TTC549 (cell line): Measurements from ENCODE around the gene EGFL8.

Source experiments
- FAIRE-seq: peaks from 2 replicates; lab custom pipeline; 2012; peaks lifted over from hg19 to GRCh38; lab: Jason Lieb, UNC

The EGFL8 gene

GRCh38 chr6:32168350-32168749 is 4.0 kb downstream of the EGFL8 start:
- FAIRE-seq: no peak

DNA sequence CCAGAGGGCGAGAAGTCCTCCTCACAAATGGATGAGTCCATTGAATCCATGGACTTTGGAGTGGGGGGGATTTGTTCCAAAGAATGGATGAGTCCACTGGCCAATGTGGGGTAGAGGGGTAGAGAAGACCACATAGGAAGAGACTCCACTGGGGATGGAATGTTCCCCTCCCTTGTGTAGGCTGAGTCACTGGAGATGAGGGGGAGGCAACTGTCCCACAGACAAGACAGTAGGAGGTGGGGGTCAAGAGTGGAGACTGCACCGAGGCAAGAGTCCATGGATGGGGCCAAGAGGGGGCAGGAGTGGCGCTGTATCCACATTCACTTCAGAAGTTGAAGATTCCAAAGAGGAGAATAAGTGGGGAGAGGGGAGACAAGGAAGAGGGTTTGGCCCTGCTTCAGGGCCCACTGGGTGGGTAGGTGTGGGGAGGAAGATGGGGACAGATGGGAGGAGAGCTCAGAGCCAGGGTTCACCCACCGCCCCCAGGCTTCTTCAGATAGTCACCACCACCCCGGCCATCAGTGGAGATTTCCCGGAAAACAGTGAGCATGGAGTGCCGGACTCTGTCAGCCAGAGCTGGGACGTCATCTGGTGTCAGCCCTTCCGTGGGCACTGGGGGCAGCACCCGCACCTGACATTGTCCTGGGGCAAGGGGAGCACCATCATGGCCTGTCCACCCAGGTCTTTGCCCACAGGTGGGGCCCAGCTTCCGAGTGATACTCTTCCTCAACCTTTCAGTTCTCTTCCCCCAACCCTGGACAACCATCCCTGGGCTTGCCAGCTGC is 4.6 kb downstream of the EGFL8 start:
- FAIRE-seq: no peak

- no peak for FAIRE-seq
Observed at GRCh38 chr6:32170294-32170693, 5.9 kb downstream of the EGFL8 start.

GRCh38 chr6:32171234-32171633 is 6.8 kb downstream of the EGFL8 start:
- no peak for FAIRE-seq

DNA sequence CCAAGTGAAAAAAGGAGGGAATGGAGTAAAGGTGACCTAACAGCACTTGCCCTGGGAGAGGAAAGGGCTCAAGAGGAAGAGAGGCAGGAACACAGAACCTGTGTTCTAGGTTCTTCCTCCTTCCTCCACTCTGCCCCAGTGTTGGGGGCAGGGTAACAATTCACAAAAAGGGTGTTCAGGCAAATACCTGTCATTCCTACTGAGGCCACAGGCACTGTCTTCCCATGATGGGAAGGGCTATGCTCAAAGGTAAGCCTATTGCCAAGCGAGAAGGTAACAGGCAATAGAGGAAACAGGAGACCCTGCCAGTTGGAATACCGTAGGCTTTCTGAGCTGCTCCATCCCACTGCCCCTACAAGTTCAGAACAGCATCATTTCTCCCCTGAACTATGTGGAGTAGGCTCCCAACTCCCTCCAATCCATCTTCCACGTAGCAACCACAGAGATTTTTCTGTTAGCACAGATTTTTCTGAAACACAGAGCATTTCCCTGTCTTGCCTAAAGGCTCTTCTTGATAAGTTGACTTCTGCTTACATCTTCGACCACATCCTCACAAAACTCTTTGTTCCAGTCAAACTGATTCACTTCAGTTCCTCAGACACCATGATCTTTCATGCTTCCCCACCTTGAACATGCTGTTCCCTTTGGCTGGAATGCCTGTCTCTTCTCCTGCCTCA is 8.8 kb downstream of the EGFL8 start:
- no peak for FAIRE-seq

DNA sequence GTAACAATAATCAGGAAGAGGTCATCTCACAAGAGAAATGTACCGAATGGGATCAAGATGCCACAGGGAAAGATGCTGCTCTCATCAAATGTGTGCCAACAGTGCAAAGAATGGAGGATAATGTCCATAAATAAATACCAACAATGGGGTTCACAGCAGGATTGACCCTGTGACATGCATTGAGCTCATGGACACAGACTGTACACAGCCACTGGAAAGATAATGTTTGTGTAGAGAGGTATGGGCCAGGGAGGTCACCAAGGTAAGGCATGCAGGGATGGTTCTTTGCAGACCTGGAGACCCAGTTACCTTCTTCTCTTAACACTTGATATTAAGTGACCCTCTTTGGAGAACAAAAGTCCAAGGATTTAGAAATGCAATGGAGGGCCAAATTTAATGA is 10.0 kb downstream of the EGFL8 start:
- FAIRE-seq: no peak

DNA sequence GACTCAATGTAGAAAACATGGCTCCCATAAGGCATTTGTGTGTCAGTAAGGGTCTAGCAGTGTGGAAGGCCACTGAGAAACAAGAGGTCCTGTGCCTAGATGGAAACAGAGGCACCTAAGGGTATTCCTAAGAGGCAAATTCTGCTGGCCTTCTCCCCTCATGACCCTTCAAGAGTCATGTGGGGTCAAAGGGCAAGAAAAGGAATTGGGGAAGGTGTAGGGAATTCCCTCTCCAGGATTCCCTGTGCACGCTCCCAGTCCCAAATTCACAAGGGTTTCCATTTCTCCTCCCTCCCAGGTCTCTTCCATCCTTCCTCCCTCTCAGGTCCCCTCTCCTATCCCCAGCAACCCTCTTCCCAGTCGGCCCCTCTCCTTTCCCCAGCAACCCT is 10.9 kb downstream of the EGFL8 start:
- FAIRE-seq: no peak

- FAIRE-seq: no peak
Observed at GRCh38 chr6:32175711-32176475, 11.5 kb downstream of the EGFL8 start, which contains the start of gene AGPAT1. Gene AGPAT1, minus strand, starts transcription at chr6:32176084. Its CDS starts 4,588 bp downstream, at chr6:32171496.

GRCh38 chr6:32176476-32177182 is 12.2 kb downstream of the EGFL8 start:
- no peak for FAIRE-seq

- FAIRE-seq: no peak
Observed at GRCh38 chr6:32177183-32177787, 12.9 kb downstream of the EGFL8 start.

DNA sequence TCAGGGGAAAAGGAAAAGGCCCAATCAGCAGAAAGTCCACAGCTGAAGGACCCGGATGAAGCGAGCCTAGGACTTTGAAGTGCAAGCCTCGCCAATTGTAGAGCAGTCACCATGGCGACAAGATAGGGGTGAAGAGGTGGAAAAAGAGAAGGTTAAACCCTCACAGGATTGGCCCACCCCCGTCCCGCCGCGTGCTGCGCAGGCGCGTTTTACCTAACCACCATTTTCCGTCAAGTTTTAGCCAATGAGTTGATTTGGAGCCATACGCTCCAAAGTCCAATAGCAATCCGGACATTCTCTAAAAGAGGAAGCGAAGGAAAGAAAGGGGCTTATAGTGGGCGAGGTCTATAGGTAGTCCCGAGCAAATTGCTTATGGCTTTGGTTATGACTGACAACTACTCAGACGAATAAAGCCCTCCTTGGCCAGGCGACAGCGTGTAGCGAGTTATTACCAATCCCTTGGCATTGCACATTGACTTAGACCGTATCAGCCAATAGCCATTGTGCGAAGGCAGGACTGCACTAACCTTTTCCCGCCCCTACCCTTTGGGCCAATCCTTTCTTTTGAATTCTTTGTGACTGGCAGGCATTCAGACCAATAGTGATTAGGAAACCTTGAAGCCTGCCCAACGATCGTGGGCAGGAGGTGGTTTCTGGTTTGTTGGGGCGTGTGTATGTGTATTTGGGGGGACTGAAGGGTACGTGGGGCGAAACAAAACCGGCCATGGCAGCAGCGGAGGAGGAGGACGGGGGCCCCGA is 13.6 kb downstream of the EGFL8 start, which contains the start of gene RNF5:
RNF5 (plus strand) TSS at position 618 of the 759 bp plus-strand sequence; CDS start at position 725, 107 bp downstream.
- peak; percentile 96 for FAIRE-seq

- no peak for FAIRE-seq
Observed at GRCh38 chr6:32178547-32179440, 14.4 kb downstream of the EGFL8 start.

GRCh38 chr6:32179766-32180405 is 15.5 kb downstream of the EGFL8 start:
- FAIRE-seq: no peak

- no peak for FAIRE-seq
Observed at GRCh38 chr6:32181148-32181702, 16.8 kb downstream of the EGFL8 start.

- no peak for FAIRE-seq
Observed at GRCh38 chr6:32181915-32182529, 17.6 kb downstream of the EGFL8 start.

DNA sequence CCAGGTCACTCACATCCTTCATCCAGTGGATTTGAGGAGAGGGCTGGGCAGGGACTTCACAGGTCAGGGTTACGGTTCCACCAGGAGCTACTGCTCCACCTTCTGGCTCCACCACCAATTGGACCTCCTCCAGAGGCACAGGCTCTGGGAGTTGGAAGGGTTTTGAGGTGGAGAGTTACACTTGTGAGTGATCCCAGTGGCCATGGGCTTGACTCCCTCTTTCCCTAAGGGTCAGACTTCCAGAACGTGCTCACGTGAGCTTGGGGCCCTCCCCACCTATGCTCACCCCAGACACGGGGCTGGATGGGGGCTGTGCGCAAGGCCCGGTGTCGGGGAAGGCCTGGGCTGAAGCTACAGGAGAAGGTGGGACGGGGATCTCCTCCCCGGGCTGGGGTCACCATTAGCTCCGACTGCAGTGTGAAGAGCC is 18.2 kb downstream of the EGFL8 start:
- FAIRE-seq: no peak

GRCh38 chr6:32183030-32183429 is 18.6 kb downstream of the EGFL8 start:
- no peak for FAIRE-seq

DNA sequence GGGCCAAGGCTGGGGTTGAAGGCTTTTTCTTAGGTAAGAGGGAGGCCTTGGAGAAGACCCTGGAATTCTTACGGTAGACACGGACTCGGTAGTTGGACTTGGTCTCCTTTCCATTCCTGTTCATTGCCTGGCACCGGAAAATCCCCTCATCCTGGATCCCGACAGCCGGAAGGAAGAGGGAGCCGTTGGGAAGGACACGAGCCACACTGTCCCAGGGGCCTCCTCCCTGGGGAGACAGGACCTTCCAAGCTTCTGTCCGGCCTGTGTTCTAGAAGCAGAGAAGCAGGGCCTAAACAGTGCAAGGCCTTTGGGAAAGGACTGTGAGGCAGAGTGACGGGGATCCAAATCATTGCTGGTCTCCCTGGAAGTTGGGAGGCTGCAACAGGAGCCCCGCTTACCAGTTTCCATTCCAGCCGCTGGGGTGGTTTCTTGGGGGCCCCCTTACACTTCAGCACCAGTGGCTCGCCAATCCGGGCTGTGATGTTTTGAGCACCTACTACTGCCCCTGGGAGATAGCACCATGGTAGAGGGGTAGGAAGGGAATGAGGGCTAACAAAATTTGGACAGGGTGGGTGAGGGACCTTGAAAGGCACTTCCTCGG is 19.2 kb downstream of the EGFL8 start:
- no peak for FAIRE-seq
